Measurements from ENCODE around the gene RFX6. TPM values are rescaled to one million over a fixed set of nuclear protein-coding genes. Genes with fewer than 3 reads are reported as not detected.

Gene RFX6
- polyA plus RNA-seq, 1 of the 3 experiments (the other 2 are of a cell fraction): not detected

DNA sequence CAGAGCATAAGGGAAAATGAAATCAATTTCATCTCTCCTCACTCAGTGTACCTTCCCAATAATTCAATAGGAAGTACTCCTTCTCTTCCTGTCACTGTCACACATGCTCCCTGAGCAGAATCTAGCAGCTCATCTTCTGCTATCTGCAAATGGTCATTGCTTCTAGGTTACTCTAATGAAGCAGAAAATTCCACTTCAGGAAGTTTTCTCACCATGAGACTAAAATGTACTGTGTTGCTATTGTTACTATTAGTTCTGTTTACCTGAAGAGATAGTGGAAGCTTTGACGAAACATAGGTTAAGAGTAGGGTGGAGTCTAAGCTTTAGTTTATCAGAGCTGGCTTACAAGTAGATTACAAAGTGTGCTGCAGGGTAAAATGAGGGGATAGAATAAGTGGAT, 52.8 kb downstream of the RFX6 start:
- H3K27me3 ChIP-seq (ENCODE audit: insufficient read depth): peaks cover 10% of the 10 kb centered on the region; the same call in 1 of the 2 replicates
- ChIA-PET CTCF (interaction anchor here (1.4 kb wide), 1 partner anchor 10 kb away, joined by 3 read pairs; no protein-coding TSS in a partner anchor), POLR2A (no interaction called here)
- H4K20me1 ChIP-seq (ENCODE audit: insufficient read depth): no peaks in the 10 kb centered on the region
- DNase-seq: no peak
- H3K4me1 ChIP-seq (ENCODE audit: control insufficient read depth in 1 of 2, insufficient read depth in 2 of 2, low read depth in 1 of 2, low read length in 1 of 2): peaks cover 0 to 4% of the 10 kb centered on the region in 2 experiments; a peak in 1 of 4 replicates
- 14% methylated on average over 1 of the region's 1 CpG for WGBS (ENCODE audit: low lambda C conversion rate)
- H3F3A ChIP-seq (replicated peaks; ENCODE audit: insufficient read depth): no peaks in the 10 kb centered on the region
- no peak overlapping the region for H2AFZ ChIP-seq (ENCODE audit: low read depth)
- H3K9me3 ChIP-seq: no peaks in the 10 kb centered on the region
- no peak overlapping the region for H3K4me2 ChIP-seq
- no peaks in the 10 kb centered on the region for H3K79me2 ChIP-seq (ENCODE audit: insufficient read depth)
- H3K9me2 ChIP-seq: no peaks in the 10 kb centered on the region
- no peak overlapping the region for H3K9ac ChIP-seq
- TF ChIP-seq ELF1 (IDR thresholded peaks at IDR 0.05): no peak
- TF ChIP-seq, protein P1, sequence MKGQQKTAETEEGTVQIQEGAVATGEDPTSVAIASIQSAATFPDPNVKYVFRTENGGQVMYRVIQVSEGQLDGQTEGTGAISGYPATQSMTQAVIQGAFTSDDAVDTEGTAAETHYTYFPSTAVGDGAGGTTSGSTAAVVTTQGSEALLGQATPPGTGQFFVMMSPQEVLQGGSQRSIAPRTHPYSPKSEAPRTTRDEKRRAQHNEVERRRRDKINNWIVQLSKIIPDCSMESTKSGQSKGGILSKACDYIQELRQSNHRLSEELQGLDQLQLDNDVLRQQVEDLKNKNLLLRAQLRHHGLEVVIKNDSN (IDR thresholded peaks at IDR 0.05; ENCODE audit: borderline replicate concordance, low read depth): no peak
- TF ChIP-seq TEAD4 (IDR thresholded peaks at IDR 0.05; ENCODE audit: borderline replicate concordance, insufficient read depth): no peak
- TF ChIP-seq EP300 (IDR thresholded peaks at IDR 0.05; ENCODE audit: borderline replicate concordance in 1 of 2, low read depth in 1 of 2, low read length in 1 of 2): no peak
- no peak for TF ChIP-seq CTCF (IDR thresholded peaks at IDR 0.05)
- no peak for TF ChIP-seq FOSL2 (IDR thresholded peaks at IDR 0.05; ENCODE audit: borderline replicate concordance, low read depth)
- TF ChIP-seq RCOR1 (IDR thresholded peaks at IDR 0.05; ENCODE audit: low read length): no peak
- TF ChIP-seq, protein P2, sequence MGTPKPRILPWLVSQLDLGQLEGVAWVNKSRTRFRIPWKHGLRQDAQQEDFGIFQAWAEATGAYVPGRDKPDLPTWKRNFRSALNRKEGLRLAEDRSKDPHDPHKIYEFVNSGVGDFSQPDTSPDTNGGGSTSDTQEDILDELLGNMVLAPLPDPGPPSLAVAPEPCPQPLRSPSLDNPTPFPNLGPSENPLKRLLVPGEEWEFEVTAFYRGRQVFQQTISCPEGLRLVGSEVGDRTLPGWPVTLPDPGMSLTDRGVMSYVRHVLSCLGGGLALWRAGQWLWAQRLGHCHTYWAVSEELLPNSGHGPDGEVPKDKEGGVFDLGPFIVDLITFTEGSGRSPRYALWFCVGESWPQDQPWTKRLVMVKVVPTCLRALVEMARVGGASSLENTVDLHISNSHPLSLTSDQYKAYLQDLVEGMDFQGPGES (IDR thresholded peaks at IDR 0.05; ENCODE audit: low read depth, low read length): no peak
- TF ChIP-seq MEF2A (IDR thresholded peaks at IDR 0.05; ENCODE audit: borderline replicate concordance, low read depth): no peak
- no peak for TF ChIP-seq TCF12 (IDR thresholded peaks at IDR 0.05)
- no peak for TF ChIP-seq MXI1 (IDR thresholded peaks at IDR 0.05; ENCODE audit: low read depth, low read length)
- no peak for TF ChIP-seq GATA2 (CRISPR knock-in tag; IDR thresholded peaks at IDR 0.05)
- TF ChIP-seq SMC3 (IDR thresholded peaks at IDR 0.05; ENCODE audit: low read depth, low read length): no peak
- no peak overlapping the region for H3K27ac ChIP-seq (ENCODE audit: low read depth in 2 of 2, low read length in 1 of 2)
- no peak overlapping the region for H3K4me3 ChIP-seq (ENCODE audit: low read depth in 2 of 2, low read length in 1 of 2)
- no peaks in the 10 kb centered on the region for H3K36me3 ChIP-seq (replicated peaks in 1 of 2; ENCODE audit: control insufficient read depth in 1 of 2, insufficient read depth in 2 of 2, low read length in 1 of 2)

DNA sequence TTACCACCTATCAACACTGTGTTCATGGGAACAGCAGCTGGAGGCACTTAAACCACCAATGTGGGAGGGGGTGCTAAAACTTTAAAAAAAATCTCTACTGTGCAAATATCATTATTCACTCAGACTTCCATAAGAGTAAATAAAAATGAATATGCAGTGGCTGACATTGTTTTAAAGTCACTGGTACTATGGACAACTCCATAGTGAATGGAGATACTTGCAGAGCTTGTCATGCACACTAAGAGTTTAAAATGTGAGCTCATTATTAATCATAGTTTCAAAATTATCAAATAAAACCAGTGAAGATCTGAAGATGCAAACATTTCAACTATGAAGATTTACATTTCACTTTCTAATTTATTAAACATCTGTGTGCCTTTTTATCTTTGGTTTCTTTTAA, 54.4 kb downstream of the RFX6 start:
- H3K9me2 ChIP-seq: no peaks in the 10 kb centered on the region
- H3F3A ChIP-seq (replicated peaks; ENCODE audit: insufficient read depth): no peaks in the 10 kb centered on the region
- no peaks in the 10 kb centered on the region for H4K20me1 ChIP-seq (ENCODE audit: insufficient read depth)
- no peak overlapping the region for H3K4me3 ChIP-seq (ENCODE audit: low read depth in 2 of 2, low read length in 1 of 2)
- no peak overlapping the region for H3K4me2 ChIP-seq
- peaks cover 5% of the 10 kb centered on the region; the same call in 1 of the 2 replicates for H3K27me3 ChIP-seq (ENCODE audit: insufficient read depth)
- no peaks in the 10 kb centered on the region for H3K9me3 ChIP-seq
- no peak overlapping the region for H2AFZ ChIP-seq (ENCODE audit: low read depth)
- H3K9ac ChIP-seq: no peak overlapping the region
- DNase-seq: no peak
- H3K27ac ChIP-seq (ENCODE audit: low read depth in 2 of 2, low read length in 1 of 2): no peak overlapping the region
- TF ChIP-seq, protein P3, sequence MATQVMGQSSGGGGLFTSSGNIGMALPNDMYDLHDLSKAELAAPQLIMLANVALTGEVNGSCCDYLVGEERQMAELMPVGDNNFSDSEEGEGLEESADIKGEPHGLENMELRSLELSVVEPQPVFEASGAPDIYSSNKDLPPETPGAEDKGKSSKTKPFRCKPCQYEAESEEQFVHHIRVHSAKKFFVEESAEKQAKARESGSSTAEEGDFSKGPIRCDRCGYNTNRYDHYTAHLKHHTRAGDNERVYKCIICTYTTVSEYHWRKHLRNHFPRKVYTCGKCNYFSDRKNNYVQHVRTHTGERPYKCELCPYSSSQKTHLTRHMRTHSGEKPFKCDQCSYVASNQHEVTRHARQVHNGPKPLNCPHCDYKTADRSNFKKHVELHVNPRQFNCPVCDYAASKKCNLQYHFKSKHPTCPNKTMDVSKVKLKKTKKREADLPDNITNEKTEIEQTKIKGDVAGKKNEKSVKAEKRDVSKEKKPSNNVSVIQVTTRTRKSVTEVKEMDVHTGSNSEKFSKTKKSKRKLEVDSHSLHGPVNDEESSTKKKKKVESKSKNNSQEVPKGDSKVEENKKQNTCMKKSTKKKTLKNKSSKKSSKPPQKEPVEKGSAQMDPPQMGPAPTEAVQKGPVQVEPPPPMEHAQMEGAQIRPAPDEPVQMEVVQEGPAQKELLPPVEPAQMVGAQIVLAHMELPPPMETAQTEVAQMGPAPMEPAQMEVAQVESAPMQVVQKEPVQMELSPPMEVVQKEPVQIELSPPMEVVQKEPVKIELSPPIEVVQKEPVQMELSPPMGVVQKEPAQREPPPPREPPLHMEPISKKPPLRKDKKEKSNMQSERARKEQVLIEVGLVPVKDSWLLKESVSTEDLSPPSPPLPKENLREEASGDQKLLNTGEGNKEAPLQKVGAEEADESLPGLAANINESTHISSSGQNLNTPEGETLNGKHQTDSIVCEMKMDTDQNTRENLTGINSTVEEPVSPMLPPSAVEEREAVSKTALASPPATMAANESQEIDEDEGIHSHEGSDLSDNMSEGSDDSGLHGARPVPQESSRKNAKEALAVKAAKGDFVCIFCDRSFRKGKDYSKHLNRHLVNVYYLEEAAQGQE (IDR thresholded peaks at IDR 0.05; ENCODE audit: low read depth, low read length): no peak
- TF ChIP-seq, protein P1 (IDR thresholded peaks at IDR 0.05; ENCODE audit: borderline replicate concordance, low read depth): no peak
- TF ChIP-seq GABPA (IDR thresholded peaks at IDR 0.05; ENCODE audit: low read depth): no peak
- no peak for TF ChIP-seq SIN3A (IDR thresholded peaks at IDR 0.05; ENCODE audit: borderline replicate concordance, low read depth, low read length)
- no peak for TF ChIP-seq YY1 (IDR thresholded peaks at IDR 0.05; ENCODE audit: low read depth)
- POLR2A ChIA-PET: no interaction called here
- no peaks in the 10 kb centered on the region for H3K4me1 ChIP-seq (ENCODE audit: control insufficient read depth in 1 of 2, insufficient read depth in 2 of 2, low read depth in 1 of 2, low read length in 1 of 2)
- no peaks in the 10 kb centered on the region for H3K36me3 ChIP-seq (replicated peaks in 1 of 2; ENCODE audit: control insufficient read depth in 1 of 2, insufficient read depth in 2 of 2, low read length in 1 of 2)
- CTCF ChIA-PET: no interaction called here
- H3K79me2 ChIP-seq (ENCODE audit: insufficient read depth): no peaks in the 10 kb centered on the region

Measured in SK-N-SH (cell line).